ENCODE results near the gene U2AF2.

Gene U2AF2

GRCh38 chr19:55641426-55642152, 13.2 kb upstream of the U2AF2 start:
- Histone ChIP-seq H3K9ac (ENCODE audit: low read length) (peak overlapping the region; percentile 67), H3K4me3 (ENCODE audit: low read length) (peak overlapping the region; percentile 92), H3K27me3 (ENCODE audit: control insufficient read depth, insufficient read depth, low read length) (no peaks in the 10 kb centered on the region), H3K36me3 (ENCODE audit: control insufficient read depth, insufficient read depth, low read length) (no peaks in the 10 kb centered on the region), H3K27ac (ENCODE audit: low read depth, low read length) (peak overlapping the region; percentile 86), H3K4me1 (ENCODE audit: control insufficient read depth, insufficient read depth, low read length) (peaks cover 22% of the 10 kb centered on the region)

- Histone ChIP-seq H3K27ac (ENCODE audit: low read depth, low read length) (peak overlapping the region; percentile 65), H3K4me3 (ENCODE audit: low read length) (peak overlapping the region; percentile 92), H3K4me1 (ENCODE audit: control insufficient read depth, insufficient read depth, low read length) (peaks cover 25% of the 10 kb centered on the region), H3K36me3 (ENCODE audit: control insufficient read depth, insufficient read depth, low read length) (no peaks in the 10 kb centered on the region), H3K9ac (ENCODE audit: low read length) (peak overlapping the region; percentile 45), H3K27me3 (ENCODE audit: control insufficient read depth, insufficient read depth, low read length) (no peaks in the 10 kb centered on the region)
Observed at GRCh38 chr19:55642153-55643002, 12.5 kb upstream of the U2AF2 start.

DNA sequence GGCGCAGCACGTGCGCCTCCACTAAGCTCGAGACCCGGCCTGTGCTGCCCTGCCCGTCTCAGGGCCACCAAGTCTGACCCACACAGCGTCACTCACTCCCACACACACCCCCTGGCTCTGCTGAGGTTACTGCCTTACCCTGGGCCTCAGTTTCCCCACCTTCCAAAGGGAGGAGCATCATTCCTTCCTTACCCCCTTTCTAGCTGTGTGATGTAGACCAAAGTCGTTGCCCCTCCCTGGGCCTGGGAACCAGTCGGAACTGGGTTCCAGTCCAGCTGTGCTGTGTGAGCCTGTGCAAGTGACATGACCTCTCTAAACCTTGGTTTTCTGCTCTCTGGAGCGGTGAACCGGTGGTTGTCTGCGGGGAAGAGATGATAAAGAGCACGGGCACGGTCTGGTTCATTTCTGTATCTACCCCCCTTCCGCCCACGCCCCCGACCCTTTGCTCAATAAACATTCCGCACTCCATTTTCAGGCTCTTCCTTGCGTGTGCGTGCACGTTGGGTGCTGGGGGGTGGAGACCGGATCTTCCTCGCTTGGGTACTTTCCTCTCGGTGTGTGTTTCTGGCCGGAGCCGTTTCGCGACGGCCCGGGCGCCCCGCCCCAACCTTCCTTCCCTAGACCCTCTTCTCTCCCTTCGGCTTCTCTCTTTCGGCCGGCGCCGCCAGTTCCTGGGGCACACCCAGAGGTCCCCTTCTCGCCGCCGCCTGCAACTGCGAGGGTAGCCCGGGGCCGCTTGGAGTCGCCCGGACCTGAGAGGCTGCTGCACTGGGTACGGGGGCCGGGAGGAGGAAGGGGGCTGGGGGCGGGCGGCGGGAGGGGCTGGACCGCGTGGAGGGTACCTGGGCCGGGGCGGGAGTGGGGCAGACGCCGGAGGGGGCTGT, 11.6 kb upstream of the U2AF2 start, which contains the start of gene ZNF581:
Gene ZNF581, plus strand, starts transcription at position 647 of the 884 bp plus-strand sequence. CDS start 923 bp downstream, outside the sequence.
- H3K36me3 ChIP-seq (ENCODE audit: control insufficient read depth, insufficient read depth, low read length), result no peaks in the 10 kb centered on the region
- peaks cover 28% of the 10 kb centered on the region for H3K4me1 ChIP-seq (ENCODE audit: control insufficient read depth, insufficient read depth, low read length)
- peak within 1 kb of the TSS; percentile 45 for H3K9ac ChIP-seq (ENCODE audit: low read length)
- H3K27me3 ChIP-seq (ENCODE audit: control insufficient read depth, insufficient read depth, low read length), result no peaks in the 10 kb centered on the region
- H3K4me3 ChIP-seq (ENCODE audit: low read length), result peak within 1 kb of the TSS; percentile 92
- H3K27ac ChIP-seq (ENCODE audit: low read depth, low read length), result peak within 1 kb of the TSS; percentile 65

- peaks cover 31% of the 10 kb centered on the region for H3K4me1 ChIP-seq (ENCODE audit: control insufficient read depth, insufficient read depth, low read length)
Observed at GRCh38 chr19:55643887-55644176, 11.0 kb upstream of the U2AF2 start.

DNA sequence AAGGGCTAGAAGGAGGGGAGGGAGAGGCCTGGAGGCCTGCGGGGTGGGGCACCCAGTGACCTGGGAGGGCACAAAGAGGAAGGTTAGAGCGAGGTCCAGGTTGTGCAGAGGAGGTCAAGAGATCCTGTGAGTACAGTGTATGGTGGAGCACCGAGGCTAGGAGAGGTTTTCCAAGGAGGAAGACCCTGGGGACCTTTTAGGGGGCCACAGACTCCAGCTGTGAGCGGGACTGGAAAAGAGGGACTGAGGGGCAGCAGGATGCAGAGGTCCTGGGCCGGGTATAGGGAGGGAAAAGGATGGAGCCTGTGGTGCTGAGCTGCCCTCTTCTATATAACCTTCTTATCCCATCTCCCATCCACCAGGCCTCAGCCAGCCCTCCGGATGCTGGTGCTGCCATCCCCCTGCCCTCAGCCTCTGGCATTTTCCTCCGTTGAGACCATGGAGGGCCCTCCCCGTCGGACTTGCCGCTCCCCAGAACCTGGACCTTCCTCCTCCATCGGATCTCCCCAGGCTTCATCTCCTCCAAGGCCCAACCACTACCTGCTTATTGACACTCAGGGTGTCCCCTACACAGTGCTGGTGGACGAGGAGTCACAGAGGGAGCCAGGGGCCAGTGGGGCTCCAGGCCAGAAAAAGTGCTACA, 10.5 kb upstream of the U2AF2 start:
- Histone ChIP-seq H3K27me3 (ENCODE audit: control insufficient read depth, insufficient read depth, low read length) (no peaks in the 10 kb centered on the region), H3K4me1 (ENCODE audit: control insufficient read depth, insufficient read depth, low read length) (peaks cover 34% of the 10 kb centered on the region), H3K36me3 (ENCODE audit: control insufficient read depth, insufficient read depth, low read length) (no peaks in the 10 kb centered on the region), H3K4me3 (ENCODE audit: low read length) (peak overlapping the region; percentile 92), H3K9ac (ENCODE audit: low read length) (peak overlapping the region; percentile 0), H3K27ac (ENCODE audit: low read depth, low read length) (peak overlapping the region; percentile 65)

More at GRCh38 chr19:55643887-55644176, 11.0 kb upstream of the U2AF2 start:
- no peaks in the 10 kb centered on the region for H3K27me3 ChIP-seq (ENCODE audit: control insufficient read depth, insufficient read depth, low read length)
- peak overlapping the region; percentile 0 for H3K9ac ChIP-seq (ENCODE audit: low read length)
- no peaks in the 10 kb centered on the region for H3K36me3 ChIP-seq (ENCODE audit: control insufficient read depth, insufficient read depth, low read length)
- peak overlapping the region; percentile 65 for H3K27ac ChIP-seq (ENCODE audit: low read depth, low read length)
- H3K4me3 ChIP-seq (ENCODE audit: low read length), result peak overlapping the region; percentile 92

GRCh38 chr19:55644842-55645511, 9.9 kb upstream of the U2AF2 start:
- Histone ChIP-seq H3K36me3 (ENCODE audit: control insufficient read depth, insufficient read depth, low read length) (no peaks in the 10 kb centered on the region), H3K4me3 (ENCODE audit: low read length) (no peak overlapping the region), H3K27me3 (ENCODE audit: control insufficient read depth, insufficient read depth, low read length) (no peaks in the 10 kb centered on the region), H3K9ac (ENCODE audit: low read length) (no peak overlapping the region), H3K27ac (ENCODE audit: low read depth, low read length) (no peak overlapping the region), H3K4me1 (ENCODE audit: control insufficient read depth, insufficient read depth, low read length) (peaks cover 31% of the 10 kb centered on the region)

DNA sequence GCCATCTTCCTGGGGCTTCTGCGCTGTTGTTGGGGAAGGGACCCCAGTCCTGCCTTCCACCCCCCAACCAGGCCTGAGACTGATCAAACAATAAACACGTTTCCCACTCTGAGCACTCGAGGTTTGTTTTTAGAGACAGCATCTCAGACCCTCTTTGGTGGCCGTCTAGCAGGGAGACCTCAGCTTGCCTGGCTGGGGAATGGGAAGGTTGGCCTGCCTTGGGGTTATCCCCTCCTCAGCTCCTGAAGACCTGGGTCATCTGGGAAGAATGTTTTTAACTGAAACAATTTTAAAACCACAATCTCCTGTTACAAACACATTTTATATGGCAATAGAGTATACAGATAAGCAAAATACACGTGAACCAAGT, 9.3 kb upstream of the U2AF2 start:
- H3K27me3 ChIP-seq (ENCODE audit: control insufficient read depth, insufficient read depth, low read length), result no peaks in the 10 kb centered on the region
- no peak overlapping the region for H3K9ac ChIP-seq (ENCODE audit: low read length)
- no peak overlapping the region for H3K27ac ChIP-seq (ENCODE audit: low read depth, low read length)
- no peaks in the 10 kb centered on the region for H3K36me3 ChIP-seq (ENCODE audit: control insufficient read depth, insufficient read depth, low read length)
- H3K4me1 ChIP-seq (ENCODE audit: control insufficient read depth, insufficient read depth, low read length), result peaks cover 26% of the 10 kb centered on the region
- no peak overlapping the region for H3K4me3 ChIP-seq (ENCODE audit: low read length)

DNA sequence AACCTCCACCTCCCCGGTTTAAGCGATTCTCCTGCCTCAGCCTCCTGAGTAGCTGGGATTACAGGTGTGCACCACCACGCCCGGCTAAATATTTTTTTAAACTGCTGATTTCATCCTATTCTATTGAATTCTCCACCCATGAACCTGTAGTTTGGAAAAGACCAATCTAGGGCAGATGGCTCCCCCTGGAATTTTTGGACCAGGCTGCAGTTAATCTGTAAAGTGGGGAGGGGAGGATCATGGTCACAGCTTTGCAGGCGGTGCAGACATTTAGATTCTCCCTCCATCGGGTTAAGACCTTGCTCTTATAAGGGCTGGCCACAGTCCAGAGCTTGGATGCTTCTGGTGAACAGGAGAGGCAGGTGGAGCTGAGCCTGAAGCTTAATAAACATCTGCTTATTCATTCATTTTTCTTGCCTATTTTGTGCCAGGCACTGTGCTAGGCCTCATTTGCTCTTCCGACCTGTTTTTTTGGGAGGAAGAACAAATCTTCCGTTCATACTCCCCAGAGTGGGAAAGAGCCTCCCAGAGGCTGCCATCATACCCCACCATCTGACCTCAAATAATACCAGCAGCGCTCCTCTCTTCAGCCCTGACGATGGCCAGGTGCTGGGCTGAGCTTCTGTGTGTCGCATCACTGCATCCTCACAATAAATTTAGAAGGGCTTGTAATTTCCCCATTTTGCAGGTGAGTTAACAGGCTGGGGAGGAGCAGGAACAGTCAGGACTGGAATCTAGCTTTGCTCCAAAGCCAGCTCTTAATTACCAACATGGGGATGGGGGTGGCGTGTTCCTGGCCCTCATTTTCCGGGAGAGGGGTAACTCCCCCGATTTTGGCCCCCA, 7.7 kb upstream of the U2AF2 start:
- Histone ChIP-seq H3K4me3 (ENCODE audit: low read length) (peak overlapping the region; percentile 82), H3K9ac (ENCODE audit: low read length) (peak overlapping the region; percentile 38), H3K27me3 (ENCODE audit: control insufficient read depth, insufficient read depth, low read length) (no peaks in the 10 kb centered on the region), H3K36me3 (ENCODE audit: control insufficient read depth, insufficient read depth, low read length) (no peaks in the 10 kb centered on the region), H3K27ac (ENCODE audit: low read depth, low read length) (peak overlapping the region; percentile 79), H3K4me1 (ENCODE audit: control insufficient read depth, insufficient read depth, low read length) (peaks cover 25% of the 10 kb centered on the region)

DNA sequence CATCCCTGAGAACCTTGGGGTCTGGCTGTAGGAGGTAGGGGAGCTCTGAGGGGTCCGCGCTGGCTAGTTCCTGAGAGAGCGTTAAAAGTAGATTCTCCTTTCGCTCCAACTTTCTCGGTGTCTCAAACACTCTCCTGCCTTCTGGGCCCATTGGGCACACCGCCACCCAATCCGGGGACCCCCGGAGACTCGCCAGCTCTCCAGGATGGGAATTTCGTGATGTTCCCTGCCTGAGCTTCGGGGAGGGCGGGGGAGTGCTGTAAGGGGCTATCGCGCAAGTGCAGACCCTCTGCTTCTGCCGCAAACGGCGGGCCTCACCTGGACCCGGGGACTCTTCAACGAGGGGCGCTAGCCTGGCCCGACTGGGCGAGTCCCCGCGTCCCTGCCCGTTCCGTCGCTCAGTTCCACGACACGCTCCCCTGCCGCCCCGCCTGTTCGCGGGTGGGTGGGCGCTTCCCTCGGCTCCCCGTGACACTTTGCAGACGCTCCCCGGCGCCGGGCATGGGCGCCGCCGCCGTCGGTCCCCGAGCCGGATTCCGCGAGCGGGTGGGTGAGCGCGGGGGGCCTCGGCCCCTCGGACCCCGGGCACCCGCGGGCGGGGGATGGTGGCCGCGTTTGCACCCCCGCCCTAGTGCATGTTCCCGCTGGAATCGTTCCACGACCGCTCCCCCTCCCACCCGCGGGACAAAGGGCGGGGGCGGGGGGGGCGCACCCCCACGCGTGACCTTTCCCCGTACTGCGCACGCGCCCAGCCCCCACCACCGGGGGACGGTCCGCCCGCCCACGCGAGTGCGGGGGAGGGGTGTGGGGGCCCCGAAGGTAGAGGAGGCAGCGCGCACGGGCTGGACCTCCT, 6.9 kb upstream of the U2AF2 start, which contains the start of gene CCDC106:
Gene CCDC106, plus strand, starts transcription at position 481 of the 853 bp plus-strand sequence. CDS start 835 bp downstream, outside the sequence.
- H3K4me1 ChIP-seq (ENCODE audit: control insufficient read depth, insufficient read depth, low read length), result peaks cover 23% of the 10 kb centered on the region
- H3K9ac ChIP-seq (ENCODE audit: low read length), result peak within 1 kb of the TSS; percentile 38
- peak within 1 kb of the TSS; percentile 79 for H3K27ac ChIP-seq (ENCODE audit: low read depth, low read length)
- no peaks in the 10 kb centered on the region for H3K27me3 ChIP-seq (ENCODE audit: control insufficient read depth, insufficient read depth, low read length)
- H3K36me3 ChIP-seq (ENCODE audit: control insufficient read depth, insufficient read depth, low read length), result no peaks in the 10 kb centered on the region
- H3K4me3 ChIP-seq (ENCODE audit: low read length), result peak within 1 kb of the TSS; percentile 82

DNA sequence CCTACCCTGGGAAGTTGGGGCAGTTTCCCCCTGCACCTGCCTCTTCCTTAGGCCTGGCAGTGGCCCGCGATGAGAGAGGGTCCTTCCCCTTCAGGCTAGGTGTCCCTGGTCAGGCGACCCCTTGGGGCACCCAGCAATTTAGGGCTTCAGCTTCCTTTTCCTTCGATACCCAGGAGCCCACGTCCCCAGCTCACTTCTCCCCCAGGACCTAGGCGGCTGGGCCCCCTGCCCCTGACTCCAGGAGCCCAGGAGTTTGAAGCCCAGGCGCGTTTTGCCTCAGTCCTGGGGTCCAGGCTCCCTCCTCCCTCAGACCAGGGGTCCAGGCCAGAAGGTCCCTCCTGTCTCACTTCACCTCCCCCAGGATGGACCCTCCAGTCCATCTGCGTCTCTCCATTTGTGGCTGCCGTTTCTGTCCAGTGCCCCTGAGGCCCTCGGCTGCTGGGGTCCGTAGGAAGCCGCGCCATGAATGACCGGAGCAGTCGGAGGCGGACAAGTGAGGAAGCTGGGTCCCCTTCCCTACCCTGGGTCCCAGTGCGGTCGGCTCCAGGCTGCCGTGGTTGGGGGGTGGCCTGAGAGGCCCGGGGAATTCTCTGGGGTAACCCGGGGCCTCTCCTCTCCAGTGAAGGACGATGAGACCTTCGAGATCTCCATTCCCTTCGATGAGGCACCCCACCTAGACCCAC, 6.1 kb upstream of the U2AF2 start:
- H3K27me3 ChIP-seq (ENCODE audit: control insufficient read depth, insufficient read depth, low read length), result no peaks in the 10 kb centered on the region
- no peaks in the 10 kb centered on the region for H3K36me3 ChIP-seq (ENCODE audit: control insufficient read depth, insufficient read depth, low read length)
- H3K27ac ChIP-seq (ENCODE audit: low read depth, low read length), result peak overlapping the region; percentile 79
- peaks cover 20% of the 10 kb centered on the region for H3K4me1 ChIP-seq (ENCODE audit: control insufficient read depth, insufficient read depth, low read length)
- peak overlapping the region; percentile 38 for H3K9ac ChIP-seq (ENCODE audit: low read length)
- peak overlapping the region; percentile 82 for H3K4me3 ChIP-seq (ENCODE audit: low read length)

All from rectal smooth muscle tissue (tissue), 1 donor.